Bronchial epithelial cell (primary cell): ENCODE results near the gene CEACAM21. TPM values are rescaled to one million over a fixed set of nuclear protein-coding genes. Genes with fewer than 3 reads are reported as not detected.

Source experiments
- DNase-seq: peaks from one replicate; pipeline ENCODE4 v3.0.0-alpha.2; 2010; ENCODE audit warnings: low read depth
- FAIRE-seq: peaks from 2 replicates; lab custom pipeline; 2011; peaks lifted over from hg19 to GRCh38; lab: Jason Lieb, UNC
- H3K27me3 ChIP-seq: 2 replicates; pipeline ENCODE4 v1.5.1; 2011; ENCODE audit warnings: low read length; ENCODE audit not compliant: control insufficient read depth, insufficient read depth
- H3K36me3 ChIP-seq: 2 replicates; pipeline ENCODE4 v1.5.1; 2011; ENCODE audit warnings: low read length; ENCODE audit not compliant: control insufficient read depth, insufficient read depth
- H3K4me3 ChIP-seq: 2 replicates; pipeline ENCODE4 v1.5.1; 2011; ENCODE audit warnings: mild to moderate bottlenecking, low read depth, low read length, control low read depth
- total RNA-seq: library from RNA; depleted of rRNA; stranded (reverse); fragments of >200 nt; gene quantifications from 2 replicates; pipeline ENCODE4 v1.2.1, GENCODE V29; 2014
- TF ChIP-seq, protein P1 (sequence below): IDR thresholded peaks from 2 replicates; pipeline ENCODE4 v1.5.1; 2011; ENCODE audit warnings: mild to moderate bottlenecking, moderate library complexity, low read length, control low read depth, inconsistent platforms; ENCODE audit not compliant: insufficient read depth, severe bottlenecking

CEACAM21 gene
- total RNA-seq, 1 donor from 2014 or later = not detected

DNA sequence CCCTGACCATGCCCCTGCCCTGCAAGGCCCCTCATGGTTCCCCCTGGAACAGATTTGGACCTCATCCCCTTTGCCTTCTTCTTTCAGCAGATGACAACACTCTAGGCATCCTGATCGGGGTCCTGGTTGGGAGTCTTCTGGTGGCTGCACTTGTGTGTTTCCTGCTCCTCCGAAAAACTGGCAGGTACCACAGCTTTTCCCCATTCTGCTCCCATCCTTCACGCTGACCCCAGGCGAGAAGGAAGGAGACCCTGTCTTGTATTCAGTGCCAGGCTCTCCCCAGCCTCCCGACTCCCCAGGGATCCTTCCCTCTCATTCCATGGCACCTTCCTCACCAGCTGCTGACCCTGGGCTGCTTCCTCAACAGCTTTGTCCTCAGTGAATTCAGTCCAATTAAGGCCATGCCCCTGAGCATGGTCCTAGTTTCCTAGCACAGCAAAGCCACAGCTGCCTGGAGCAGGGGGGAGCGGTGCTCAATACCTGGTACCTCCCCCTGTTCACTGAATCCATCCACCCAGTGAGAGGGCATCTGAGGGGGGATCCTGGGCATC, 8.4 kb downstream of the CEACAM21 start:
- DNase-seq (no peak), FAIRE-seq (no peak)
- TF ChIP-seq, protein P1, sequence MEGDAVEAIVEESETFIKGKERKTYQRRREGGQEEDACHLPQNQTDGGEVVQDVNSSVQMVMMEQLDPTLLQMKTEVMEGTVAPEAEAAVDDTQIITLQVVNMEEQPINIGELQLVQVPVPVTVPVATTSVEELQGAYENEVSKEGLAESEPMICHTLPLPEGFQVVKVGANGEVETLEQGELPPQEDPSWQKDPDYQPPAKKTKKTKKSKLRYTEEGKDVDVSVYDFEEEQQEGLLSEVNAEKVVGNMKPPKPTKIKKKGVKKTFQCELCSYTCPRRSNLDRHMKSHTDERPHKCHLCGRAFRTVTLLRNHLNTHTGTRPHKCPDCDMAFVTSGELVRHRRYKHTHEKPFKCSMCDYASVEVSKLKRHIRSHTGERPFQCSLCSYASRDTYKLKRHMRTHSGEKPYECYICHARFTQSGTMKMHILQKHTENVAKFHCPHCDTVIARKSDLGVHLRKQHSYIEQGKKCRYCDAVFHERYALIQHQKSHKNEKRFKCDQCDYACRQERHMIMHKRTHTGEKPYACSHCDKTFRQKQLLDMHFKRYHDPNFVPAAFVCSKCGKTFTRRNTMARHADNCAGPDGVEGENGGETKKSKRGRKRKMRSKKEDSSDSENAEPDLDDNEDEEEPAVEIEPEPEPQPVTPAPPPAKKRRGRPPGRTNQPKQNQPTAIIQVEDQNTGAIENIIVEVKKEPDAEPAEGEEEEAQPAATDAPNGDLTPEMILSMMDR = no peak
- no peaks in the 10 kb centered on the region for H3K27me3 ChIP-seq
- H3K36me3 ChIP-seq = no peaks in the 10 kb centered on the region
- no peak overlapping the region for H3K4me3 ChIP-seq

DNA sequence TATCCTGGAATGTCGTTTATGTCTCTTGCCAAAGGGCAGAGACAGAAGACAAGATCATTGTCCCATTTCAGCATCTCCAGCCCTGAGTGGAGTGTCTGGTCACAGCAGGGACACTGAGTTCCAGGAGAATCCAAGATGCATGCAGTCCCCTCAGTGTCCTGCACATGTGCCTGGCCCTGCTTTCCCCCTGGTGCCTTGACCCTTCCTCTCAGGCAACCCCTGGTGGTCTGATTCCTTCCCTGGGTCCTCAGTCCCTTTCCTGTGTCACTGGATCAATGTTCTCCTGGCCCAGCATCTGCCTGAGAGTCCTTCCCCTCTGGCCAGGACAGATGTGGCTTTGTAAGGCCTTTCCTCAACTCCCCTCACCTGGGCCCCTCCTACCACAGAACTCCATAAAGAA, 9.0 kb downstream of the CEACAM21 start:
- TF ChIP-seq, protein P1 = no peak
- FAIRE-seq = no peak
- Histone ChIP-seq H3K36me3 (no peaks in the 10 kb centered on the region), H3K4me3 (no peak overlapping the region), H3K27me3 (no peaks in the 10 kb centered on the region)
- DNase-seq = no peak

DNA sequence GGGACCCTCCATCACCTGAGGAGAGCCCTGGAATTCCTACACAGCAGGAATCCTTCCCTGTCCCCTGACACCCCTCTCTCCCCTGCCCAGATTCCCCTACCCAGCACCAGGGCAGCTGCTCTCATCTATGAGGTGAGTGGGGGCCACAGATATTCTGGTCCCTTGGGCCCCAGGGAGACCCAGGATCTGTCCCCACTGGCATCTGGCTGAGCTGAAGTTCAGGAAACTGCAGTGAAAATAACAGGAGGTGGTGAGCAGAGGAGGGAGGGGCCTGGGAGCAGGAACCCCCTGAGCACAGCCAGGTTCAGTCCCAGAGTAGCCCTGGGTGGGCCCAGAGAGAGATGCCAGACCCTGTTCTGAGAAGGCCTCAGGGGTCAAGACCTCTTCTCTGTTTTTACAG, 10.1 kb downstream of the CEACAM21 start:
- TF ChIP-seq, protein P1 = no peak
- H3K4me3 ChIP-seq = no peak overlapping the region
- FAIRE-seq = no peak
- H3K27me3 ChIP-seq = no peaks in the 10 kb centered on the region
- DNase-seq = no peak
- no peaks in the 10 kb centered on the region for H3K36me3 ChIP-seq

DNA sequence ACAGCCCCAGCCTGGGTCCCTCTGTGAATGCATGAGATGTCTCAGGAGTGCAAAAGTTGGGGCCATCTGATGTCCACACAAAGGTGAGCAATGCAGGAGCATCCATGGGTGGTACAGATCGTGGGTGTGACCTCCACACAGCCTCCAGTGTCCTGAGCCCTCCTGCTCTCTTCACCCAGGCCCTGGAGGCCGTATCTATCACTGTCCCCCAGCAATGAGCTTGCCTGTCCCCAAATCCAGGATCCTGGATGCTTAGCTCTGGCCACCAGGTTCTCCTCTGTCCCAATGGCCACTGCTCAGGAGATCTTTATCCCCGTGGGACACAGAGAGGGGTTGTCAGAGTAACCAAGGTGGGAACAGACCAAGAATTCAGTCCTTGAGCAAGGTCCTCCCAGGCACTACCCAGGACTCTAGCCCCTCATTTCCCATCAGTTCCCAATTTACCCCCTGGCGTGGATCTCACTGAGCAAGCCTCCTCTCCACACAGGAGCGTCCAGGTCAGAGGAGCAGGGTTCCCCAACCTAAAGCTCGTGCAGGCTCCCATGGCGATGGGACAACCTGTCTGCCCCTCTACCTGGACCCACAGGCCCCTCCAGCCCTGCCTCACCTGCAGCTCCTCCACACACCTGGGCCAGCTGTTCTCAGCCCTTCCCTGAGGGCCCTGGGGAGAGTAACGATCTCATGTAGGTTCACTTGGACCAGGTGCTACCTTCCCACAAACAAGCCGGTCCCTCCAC, 11.3 kb downstream of the CEACAM21 start:
- Histone ChIP-seq H3K36me3 (no peaks in the 10 kb centered on the region), H3K27me3 (no peaks in the 10 kb centered on the region), H3K4me3 (no peak overlapping the region)
- no peak for DNase-seq
- TF ChIP-seq, protein P1 = no peak
- no peak for FAIRE-seq

DNA sequence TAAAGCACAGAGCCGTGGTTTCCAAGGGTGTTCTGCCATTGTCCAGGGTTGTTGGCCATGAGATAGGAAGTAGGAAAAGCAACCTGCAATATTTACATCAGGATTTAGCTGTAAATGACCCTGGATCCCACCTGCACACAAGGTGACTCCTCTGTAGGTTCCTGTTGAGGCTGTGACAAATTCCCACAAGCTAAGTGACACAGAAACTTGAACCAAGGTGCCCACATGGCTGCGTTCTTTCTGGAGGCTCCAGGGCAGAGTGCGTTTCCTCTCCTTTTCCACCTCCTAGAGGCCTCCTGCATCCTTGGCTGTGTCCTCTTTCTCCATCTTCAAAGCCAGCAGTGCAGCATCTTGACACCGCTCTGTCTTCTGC, 11.9 kb downstream of the CEACAM21 start:
- H3K36me3 ChIP-seq = no peaks in the 10 kb centered on the region
- H3K4me3 ChIP-seq = no peak overlapping the region
- FAIRE-seq (no peak), DNase-seq (no peak)
- H3K27me3 ChIP-seq = no peaks in the 10 kb centered on the region
- TF ChIP-seq, protein P1 = no peak
